NOMO-1 treated with dmso at 0.1 percent for 144 hours (cell line): ENCODE measurements around the gene DAB2IP.
"Not testable (repeated sequence)": the region's sequence is repeated elsewhere in the genome, so short reads cannot be mapped to it uniquely, and the experiment has no call there.

Source experiments
- DNase-seq: peaks from one replicate; lab custom pipeline; 2025; ENCODE audit not compliant: unreplicated experiment; lab: John Stamatoyannopoulos, UW

DAB2IP gene

DNA sequence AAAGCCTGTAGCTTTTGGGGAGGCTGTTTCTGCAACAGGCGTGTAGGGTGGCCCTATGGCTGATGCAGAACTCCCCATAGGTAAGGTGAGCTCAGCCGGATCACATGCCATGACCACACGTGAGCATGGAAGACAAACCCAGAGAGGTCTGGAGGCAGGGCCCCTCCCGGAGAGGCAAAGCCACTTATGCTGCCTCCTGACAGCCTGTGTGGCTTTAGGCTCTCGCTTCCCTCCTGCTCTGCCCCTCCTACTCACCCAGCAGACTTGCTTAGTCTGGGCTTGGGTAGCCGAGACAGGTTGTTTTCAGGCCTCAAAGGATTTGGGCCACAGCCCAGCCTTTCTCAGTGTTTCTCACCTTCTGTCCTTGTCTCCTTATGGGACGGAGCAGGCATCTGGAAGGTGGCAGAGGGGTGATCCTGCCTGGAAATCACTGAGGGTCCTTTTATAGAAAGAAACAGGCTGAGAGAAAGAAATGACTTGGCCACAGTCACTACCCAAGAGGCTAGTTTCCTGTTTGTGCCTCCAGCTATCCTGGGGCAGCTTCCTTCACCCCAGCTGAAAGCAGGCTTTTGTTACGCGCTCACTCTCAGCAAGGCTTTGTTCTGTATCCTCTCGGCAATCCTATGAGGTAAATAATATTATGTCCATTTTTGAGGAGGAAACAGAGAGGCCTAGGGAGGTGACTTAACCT is 89.9 kb downstream of the DAB2IP start:
- DNase-seq, result no peak

DNA sequence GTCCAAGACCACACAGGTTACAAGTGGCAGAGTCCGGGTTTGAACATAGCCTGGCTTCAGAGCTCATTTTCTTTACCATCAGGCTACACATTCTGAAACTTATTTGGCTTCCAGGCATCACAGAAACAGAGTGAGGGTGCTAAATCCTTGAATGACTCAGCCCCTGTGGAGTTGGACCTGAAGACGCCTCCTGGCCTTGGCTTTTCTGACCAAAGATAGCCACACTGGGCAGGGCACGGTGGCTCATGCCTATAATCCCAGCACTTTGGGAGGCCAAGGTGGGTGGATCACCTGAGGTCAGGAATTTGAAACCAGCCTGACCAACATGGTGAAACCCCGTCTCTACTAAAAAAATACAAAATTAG is 90.5 kb downstream of the DAB2IP start:
- DNase-seq, result not testable (repeated sequence)

DNA sequence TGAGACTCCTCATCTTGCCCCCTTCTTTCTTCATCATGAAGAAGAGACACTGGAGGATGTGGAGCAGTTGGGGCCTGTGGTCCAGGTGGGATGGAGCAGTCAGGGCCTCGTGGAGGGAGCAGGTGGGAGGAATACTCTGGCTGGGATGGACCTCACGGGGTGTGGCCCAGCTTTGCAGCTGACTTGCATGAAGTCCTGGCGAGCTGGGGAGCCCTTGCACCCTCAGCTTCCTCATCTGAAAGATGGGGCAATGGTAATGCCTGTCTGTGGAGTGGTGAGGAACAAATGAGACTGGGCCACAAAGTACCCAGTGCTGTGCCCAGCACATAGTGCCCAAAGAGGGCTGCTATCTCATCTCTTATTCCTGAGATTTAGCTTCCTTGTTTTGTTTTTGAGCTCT is 91.5 kb downstream of the DAB2IP start:
- DNase-seq, result no peak

DNA sequence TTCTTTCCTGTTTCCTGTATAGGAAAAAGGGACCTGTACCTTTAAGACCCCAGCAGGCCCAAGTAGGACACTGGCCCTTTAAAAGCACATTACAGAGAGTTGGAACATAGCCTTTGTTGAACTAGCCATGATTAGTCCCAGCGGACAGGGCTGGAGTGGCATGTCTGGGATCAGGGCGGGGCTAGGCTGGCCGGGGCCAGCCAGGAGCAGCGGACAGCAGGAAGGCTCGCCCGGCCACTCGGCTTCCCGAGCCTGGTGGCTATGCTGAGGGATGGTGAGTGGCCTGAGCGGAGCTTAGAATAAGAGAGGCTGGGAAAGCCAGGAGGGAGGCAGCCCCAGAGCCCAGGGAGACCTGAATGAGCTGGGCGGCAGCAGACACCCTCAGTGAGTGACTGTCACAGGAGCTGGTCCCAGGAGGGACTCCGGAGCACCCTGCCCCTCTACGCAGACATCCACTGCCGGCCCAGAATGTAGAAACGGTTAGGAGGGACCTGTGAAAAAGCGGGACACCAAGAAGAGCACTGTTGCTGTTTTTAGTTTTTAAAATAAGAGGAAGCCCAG is 92.1 kb downstream of the DAB2IP start:
- no peak for DNase-seq

DNA sequence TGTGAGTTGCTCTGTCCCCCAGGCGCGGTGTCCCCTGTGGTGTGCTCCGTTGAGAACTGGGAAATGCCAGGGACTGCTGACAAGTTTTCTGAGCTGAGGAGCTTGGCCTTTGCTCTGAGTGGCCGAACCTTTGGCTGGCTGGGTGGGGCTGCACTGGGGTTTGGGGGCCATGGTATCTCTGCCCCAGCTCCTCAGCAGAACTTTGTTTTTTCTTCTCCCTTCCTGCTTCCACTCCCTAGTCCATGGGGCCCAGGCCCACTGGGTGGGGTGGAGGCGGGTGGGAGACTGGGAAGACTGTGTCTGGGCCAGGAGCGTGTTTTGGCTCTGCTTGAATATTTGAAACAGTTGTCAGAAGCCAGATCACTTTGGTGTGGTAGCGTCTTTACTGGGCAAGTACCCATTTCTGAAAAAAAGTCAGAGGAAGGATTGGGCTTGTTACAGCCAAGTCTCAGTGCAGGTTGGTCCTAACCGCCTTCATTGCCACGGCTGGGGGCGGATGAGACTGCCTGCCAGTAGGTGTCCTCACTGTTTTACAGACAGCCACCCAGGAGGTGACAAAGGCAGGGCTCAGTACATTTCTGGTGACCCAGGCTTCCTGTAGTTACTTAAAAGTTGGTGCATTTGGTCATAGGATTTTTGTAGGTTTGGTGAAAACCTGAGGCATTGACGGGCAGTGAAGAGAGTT is 92.7 kb downstream of the DAB2IP start:
- DNase-seq, result no peak

DNA sequence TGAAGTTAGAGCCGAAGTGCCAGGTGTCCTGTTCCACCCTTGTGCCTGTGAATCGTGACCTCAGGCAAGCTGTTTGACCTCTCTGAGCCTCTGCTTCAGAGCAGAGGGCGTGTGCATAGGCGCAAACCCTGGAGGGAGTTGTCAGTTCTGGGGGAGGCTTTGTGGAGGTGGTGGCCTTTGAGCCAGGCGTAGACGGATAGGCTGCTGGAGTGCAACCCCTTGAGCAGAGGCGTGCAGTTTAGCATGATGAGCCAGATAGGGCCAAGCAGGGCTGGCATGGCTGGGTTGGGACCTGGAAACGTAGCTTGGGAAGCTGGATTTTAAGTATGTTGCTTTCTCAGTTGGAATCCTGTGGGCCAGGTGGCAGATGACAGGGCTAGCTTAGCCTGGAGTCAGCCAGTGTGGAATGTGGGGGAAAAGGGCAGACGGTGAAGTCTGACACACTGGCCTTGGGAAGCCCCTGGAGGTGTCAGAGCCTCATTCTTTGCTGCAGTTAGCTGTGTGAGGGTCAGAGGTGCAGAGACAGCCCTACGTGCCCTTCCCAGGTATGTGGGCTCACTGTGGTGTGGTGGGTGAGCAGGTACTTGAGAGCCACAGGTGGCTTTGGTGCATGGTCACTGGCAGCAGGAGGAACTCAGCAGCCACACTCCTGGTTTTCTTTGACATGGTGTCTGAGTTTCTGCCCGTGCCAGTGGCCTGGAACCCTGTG is 93.4 kb downstream of the DAB2IP start:
- no peak for DNase-seq

DNA sequence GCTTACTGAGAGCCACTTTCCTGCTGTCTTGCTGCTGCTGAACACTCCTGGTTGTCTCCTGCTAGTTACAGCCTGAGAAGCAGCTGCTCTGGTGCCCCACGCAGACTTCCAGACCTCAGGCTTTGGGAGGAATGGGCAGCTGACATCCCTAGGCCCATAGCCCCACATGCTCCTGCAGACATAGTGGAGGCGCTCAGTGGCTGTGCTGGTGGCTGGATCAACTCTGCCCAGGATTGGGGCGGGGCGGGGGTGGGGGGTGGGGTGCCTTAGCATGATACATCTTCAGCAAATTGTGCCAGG is 93.9 kb downstream of the DAB2IP start:
- no peak for DNase-seq

DNA sequence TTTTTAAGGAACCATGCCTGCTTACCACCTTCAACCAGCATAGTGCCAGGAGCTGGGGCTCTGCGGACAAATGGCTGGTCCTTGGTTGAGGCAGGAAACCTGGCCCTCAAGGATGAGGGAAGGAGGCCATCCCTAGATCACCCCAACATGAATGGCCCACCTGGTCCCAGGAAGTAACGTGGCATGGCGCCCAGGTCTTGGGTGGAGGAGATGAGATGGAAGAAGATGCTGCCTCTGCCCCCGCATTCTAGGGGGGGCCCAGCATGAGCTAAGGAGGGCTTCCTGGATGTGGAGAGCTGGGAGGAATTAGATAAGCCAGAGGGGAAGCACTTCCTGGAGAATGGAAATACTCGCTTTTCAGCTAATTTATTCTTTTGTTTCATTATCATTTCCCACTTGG is 95.0 kb downstream of the DAB2IP start:
- no peak for DNase-seq

DNA sequence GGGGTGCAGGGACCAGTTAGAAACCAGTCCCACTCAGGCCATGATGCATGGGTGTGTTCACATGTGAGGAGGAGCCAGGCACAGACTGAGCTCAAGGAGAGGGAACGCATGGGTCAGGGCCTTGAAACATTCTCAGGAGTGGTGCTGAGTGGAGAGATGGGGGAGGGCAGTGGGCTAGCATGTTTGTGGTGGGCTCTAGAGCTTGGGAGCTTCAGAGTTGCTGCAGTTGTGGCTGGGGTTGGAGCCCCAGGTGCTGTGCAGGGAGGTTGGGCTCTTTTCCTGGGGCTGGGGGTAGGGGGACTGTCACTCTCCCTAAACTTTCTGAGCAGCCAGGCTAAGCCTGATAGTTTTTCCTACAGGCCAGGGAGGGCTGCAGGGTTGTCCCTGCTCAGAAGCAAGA is 95.4 kb downstream of the DAB2IP start:
- no peak for DNase-seq

DNA sequence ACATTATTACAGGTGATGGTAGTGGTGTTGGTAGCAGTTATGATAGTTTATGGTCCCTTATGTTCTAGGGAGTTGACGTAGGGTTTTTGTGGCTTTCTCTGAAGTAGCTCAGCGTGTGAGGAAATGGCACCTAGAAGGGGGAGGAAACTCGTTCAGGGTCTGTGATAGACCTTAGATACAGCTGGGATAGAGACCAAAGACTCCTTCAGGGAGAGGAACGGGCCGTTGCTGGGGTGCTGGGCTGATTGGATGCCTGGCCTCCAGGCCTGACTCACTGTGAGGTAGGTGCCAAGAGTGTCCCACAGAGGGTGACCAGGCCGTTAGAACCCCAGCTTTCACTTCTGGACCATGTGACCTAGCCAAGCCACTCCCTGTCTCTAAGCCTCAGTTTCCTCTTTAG is 96.6 kb downstream of the DAB2IP start:
- DNase-seq, result no peak

DNA sequence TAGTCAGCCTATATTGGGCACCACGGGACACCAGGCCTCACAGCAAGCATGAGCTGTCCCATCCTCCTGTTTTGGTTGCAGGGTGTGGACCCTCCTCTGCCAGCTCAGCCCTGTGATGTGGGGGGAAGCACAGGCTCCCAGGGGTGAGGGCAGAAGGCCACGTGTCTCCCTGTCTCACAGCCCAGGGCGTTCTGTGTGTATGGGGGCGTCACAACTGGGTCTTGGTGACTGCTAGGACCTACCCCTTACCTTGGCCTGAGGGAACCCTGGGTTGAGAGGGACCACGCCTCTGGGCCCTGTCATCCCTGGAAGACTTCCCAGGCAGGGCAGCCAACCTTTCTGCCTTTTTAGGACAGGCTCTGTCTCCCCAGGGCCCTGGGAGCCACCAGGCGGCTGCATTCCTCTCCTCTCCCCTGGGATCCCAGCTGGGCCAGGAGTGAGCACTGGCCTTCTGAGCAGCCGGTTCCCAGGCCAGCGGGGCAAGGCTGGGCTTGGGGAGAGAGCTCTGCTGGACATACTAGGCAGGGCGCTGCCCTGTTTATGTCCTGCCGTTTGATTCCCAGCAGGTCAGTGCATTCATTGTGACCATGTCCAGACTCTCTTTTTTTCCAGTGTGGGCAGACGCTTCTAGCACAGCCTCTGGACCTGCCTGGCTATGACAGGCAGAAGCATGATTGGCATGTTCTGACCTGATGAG is 97.4 kb downstream of the DAB2IP start:
- no peak for DNase-seq

DNA sequence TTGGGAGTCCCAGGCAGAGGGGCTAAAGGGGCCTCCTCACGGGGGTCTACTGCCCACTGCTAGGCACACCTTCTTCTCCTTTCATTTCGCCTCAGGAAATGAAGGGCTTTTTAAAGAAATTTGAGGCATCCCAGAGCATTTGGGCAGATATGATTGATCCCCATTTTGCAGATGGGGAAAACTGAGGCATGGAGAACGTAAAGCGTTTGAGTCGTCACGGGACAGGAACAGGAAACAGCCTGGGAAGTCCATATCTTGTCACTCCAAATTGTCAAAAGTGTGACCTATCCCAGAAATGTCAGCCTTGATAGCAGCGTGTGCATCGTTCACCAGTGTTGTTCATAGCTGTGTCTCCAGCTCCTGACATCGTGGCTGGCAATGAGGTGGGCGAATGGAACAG is 98.2 kb downstream of the DAB2IP start:
- DNase-seq, result no peak

DNA sequence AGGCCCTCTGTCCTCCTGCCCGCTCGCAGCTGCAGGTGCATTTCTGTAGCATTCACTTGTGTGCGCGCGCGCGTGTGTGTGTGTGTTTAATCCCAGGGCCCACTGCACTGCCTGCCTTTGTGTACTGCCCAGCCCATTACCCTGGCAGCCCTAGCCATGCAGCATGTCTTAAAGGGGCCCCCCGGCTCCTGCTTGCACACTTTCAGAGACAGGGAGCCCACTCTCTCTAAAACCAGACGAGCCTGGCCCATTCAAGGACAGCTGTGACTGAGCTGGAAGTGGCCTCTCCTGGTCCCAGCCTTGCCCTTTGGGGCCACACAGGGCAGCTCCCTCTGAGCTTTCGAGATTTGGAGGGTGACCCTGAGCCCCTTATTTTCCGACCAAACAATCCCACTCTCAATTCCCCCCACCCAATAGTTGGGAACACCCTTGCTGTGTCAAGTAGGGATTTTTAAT is 98.9 kb downstream of the DAB2IP start:
- no peak for DNase-seq

DNA sequence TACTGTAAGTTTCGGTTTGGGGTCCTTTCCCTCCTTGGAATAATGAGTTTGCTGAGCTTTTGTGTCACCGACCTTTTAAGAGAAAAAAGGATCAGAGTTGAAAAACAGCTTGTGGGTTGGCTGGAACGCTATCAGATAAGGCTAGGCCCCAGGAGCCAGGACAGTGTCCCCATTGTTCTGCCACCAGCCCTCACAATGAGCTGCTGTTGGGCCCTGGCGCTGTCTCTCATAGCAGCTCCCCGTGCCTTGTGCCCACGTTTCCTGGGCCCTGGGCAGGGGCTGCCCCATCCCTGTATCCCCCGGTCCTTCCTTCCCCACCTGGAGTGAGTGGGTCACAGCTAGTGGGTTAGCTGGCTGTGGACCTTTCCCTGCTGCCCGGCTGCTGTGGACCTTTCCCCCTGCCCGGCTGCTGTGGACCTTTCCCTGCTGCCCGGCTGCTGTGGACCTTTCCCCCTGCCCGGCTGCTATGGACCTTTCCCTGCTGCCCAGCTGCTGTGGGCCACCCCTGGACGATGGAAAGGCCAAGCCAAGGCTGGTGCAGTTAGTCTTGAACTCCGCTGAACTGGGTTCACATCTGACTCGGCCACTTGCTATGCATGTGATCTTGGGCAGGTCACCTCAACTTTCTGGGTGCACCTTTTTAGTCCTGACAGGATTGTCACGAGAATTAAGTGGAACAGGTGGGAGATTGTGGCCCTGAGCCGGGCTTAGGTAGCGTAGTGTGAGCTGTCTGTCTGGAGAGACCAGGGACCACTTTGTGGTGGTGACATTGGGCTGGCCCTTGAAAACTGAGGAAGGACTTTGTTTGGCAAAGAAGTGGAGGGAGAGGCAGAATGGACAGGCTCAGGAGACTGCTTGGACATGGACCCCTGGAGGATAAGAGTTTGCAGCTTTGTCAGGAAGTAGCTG is 99.5 kb downstream of the DAB2IP start:
- no peak for DNase-seq

DNA sequence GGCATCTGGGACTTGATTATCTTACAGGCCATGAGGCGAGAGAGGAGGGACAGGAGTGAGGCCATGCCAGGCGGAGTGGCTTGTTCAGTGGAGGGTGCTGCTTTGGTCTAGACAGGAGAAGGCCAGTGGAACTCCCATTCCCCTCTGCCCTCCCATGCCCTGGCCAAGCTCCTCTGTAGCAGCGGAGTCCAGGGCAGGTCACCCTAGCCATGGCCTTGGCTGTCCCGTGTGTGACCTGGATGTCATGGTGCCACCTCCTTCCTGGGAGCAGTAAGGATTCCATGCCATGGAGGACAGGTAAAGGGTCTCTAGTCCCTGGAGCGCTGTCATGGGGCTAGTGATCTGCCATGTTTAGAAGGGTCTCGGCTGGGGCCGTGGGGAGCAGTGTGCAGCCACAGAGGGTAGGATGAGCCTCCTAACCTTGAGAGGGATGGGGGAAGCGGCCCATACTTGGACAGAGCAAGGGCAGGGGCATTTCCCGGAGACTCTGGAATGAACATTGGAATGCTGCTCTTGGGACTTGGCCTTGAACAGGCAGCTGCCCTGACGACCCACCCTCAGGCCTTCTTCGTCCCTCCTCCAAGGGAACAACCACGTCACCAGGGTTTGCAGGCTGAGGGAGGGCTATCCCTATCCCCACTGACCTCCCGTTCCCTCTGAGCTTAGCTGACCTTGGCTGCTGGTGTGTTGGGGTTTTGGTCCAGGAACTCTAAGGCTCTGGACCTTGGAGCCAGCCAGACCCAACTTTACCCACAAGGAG is 100.4 kb downstream of the DAB2IP start:
- no peak for DNase-seq

DNA sequence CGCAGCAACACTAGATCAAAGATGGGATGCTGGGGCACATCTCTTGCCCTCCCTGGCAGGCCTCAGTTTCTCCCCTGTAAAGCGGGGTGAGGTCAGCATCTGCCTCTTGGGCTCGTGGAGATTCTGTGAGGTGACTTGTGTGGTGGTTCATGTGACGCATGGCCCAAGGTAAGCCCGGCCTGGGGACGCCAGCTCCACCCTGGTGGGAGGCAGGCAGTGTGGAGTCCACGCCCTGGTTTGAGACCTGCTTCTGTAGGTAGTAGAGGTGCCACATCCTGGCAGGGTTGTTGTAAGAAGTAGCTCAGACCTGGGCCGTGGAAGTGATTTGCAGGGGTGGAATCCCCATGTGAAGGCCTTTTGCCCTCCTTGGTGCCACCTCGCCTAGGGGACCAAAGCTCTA is 101.5 kb downstream of the DAB2IP start:
- no peak for DNase-seq

DNA sequence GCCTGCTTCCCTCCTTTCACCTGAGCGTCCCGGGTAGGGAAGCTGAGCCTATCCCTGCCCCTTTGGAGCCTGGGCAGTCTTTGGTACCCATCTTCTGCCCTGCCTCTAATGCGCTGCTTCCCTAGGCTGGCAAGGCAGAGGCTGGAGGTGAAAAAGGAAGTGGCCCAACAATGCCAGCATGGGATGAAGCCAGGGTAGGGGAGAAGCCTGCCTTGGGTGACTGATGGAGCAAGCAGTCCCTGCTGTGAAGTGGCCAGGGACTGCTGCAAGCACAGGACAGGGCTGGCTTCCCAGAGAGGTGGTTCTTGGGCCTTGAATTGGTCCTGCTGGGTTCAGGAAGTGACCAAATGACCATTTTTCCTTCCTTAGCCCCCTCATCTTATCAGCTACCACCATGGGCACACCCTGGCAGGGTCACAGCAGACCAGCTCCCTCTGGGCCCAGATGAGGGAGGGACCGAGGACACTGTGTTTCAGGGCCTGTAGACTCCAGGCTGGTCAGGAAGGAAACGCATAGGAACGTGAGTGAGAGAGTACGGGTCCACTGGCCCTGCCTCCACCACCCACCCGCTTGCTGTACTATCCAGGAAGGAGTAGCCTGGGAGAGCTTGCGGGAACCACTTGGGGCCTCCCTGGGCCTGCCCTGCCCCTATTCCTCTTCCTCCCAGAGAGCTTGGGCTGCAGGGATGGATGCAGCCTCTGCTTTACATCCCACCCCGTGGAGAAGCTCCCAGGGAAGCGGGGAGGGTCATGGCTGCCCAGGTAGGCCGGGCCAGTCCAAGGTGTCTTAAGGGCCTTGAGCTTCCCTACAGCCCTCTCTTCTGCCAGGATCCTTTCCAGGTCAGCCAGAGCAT is 102.6 kb downstream of the DAB2IP start:
- DNase-seq, result no peak

DNA sequence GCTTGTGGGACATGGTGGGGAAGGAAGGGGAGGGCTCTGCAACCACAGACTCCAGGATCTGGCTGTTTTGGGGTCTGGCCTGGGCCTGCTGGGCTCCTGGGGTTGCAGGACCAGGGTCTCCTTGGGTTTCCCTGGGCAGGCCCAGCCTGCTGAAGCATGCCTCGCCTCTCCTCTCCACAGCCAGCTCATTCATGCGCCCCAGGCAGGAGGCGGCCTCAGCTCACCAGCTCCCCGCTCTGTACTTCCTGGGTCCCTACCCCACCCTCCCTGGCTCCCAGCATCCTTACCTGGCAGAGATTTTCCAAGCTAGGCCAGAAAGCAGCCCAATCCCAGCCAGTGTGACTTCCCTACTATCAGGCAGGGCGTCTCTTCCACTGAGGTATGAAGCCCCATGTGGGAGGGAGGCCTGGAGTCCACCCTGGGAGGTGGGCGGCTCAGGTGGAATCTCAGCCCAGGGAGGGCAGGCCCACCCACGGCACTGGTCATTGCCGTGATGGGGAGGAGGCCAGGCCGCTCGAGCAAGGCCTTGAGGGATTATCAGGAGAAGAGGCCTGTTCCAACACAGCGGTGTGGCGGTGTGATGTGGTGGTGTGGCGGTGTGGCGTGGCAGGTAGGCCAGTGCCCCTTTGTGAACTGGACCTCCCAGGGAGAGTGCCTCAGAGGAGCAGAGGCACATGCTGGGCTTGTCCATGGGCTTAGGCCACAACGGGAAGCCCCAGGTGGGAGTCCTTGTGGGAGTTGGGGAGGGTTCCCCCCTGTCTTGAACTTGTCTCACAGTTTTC is 103.4 kb downstream of the DAB2IP start:
- no peak for DNase-seq
